ENCODE data around the gene ZMYND8. TPM values are rescaled to one million over a fixed set of nuclear protein-coding genes. Genes with fewer than 3 reads are reported as not detected.

The ZMYND8 gene
- total and polyA plus RNA-seq, 2 donors (not counting 3 experiments of a cell fraction or from before 2014, with no cell fraction given): 30.6 to 75.2 TPM

DNA sequence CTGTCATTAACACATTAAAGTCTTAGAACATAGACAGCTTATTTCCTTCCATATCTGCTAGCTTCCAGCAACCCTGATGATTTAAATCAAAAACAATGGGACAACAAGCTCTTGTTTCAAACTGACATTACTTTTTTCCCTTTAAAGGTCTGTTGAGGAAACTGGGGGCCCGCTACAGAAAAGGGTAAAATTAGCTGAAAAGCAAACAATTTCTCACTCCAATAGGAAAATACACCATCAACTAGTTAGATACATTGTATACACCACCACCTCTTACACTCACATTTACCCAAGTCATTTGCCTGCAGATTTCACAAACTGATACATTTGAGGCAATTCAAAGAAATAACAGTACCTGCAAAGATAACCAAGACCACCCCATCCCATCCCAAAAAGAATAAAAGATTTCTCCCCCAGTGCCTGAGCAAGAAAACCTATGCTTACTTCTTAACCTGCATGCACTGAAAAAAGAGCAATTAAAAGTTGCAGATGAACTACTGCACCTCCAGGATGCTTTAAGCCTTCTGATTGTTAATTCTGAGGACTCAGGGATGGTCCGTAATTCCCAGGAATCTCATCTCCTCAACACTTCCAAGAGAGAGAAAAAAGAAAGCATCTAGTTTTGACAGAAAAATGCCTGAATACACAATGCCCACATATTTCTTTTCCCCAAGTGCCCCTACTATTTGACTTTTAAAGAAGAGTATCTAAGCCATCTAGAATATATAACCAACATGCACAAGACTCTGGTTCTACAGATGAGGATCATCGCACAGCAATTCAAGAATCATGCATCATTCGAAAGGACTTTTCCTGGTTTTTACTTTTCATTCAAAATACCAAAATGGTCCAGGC lies 5.6 kb downstream of the ZMYND8 start:
- Histone ChIP-seq H4K20me1 (replicated peaks; ENCODE audit: control insufficient read depth, extremely low read depth, insufficient read depth, low read length) (no peaks in the 10 kb centered on the region), H2AFZ (ENCODE audit: low read depth, low read length) (no peak overlapping the region), H3K9ac (replicated peaks; ENCODE audit: extremely low read depth, insufficient read depth, low read length) (peak overlapping the region; percentile 84), H3K4me2 (ENCODE audit: insufficient read depth, low read length) (peak overlapping the region; percentile 97), H3K9me1 (replicated peaks; ENCODE audit: control insufficient read depth, extremely low read depth, insufficient read depth, low read length) (no peaks in the 10 kb centered on the region), H3K36me3 (ENCODE audit: control insufficient read depth in 2 of 2, extremely low read depth in 1 of 2, insufficient read depth in 2 of 2, low read length in 2 of 2) (peaks cover 3 to 15% of the 10 kb centered on the region in 2 experiments), H3K4me3 (replicated peaks in 1 of 3; ENCODE audit: insufficient read depth in 1 of 3, low read depth in 1 of 3, low read length in 3 of 3) (peak overlapping the region in 2 of 3 experiments; percentile 12 to 82), H3K27me3 (ENCODE audit: control insufficient read depth in 2 of 2, insufficient read depth in 2 of 2, low read length in 2 of 2) (no peaks in the 10 kb centered on the region), H3K79me2 (ENCODE audit: control insufficient read depth, insufficient read depth, low read length) (peaks cover 98% of the 10 kb centered on the region), H3K27ac (ENCODE audit: insufficient read depth, low read depth, low read length) (peak overlapping the region; percentile 97), H3K4me1 (ENCODE audit: control insufficient read depth, extremely low read depth, insufficient read depth, low read length) (peaks cover 85% of the 10 kb centered on the region), H3K9me3 (replicated peaks; ENCODE audit: control insufficient read depth, insufficient read depth, low read length) (no peaks in the 10 kb centered on the region)
- CTCF ChIA-PET: interaction anchor here (1.1 to 16.6 kb wide), 9 partner anchors 8 to 270 kb away, joined by 3 to 406 read pairs (median 5); no protein-coding TSS in a partner anchor
- DNase-seq (ENCODE audit: low read depth, low spot score) (peak; percentile 71), FAIRE-seq (no peak)
- intact Hi-C loops (cut with micrococcal nuclease) (no loop called here), dilution Hi-C loops (cut with MboI; ENCODE audit: extremely low pct_ligation_motif_present, low sequenced_read_pairs) (no loop called here)
- BruUV-seq (replicated peaks): no TSS peak
- TF ChIP-seq, protein P1, sequence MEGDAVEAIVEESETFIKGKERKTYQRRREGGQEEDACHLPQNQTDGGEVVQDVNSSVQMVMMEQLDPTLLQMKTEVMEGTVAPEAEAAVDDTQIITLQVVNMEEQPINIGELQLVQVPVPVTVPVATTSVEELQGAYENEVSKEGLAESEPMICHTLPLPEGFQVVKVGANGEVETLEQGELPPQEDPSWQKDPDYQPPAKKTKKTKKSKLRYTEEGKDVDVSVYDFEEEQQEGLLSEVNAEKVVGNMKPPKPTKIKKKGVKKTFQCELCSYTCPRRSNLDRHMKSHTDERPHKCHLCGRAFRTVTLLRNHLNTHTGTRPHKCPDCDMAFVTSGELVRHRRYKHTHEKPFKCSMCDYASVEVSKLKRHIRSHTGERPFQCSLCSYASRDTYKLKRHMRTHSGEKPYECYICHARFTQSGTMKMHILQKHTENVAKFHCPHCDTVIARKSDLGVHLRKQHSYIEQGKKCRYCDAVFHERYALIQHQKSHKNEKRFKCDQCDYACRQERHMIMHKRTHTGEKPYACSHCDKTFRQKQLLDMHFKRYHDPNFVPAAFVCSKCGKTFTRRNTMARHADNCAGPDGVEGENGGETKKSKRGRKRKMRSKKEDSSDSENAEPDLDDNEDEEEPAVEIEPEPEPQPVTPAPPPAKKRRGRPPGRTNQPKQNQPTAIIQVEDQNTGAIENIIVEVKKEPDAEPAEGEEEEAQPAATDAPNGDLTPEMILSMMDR (IDR thresholded peaks at IDR 0.05; ENCODE audit: extremely low read depth in 1 of 2, insufficient read depth in 1 of 2, low read depth in 1 of 2, low read length in 2 of 2): no peak
- TF ChIP-seq POLR2A (IDR thresholded peaks at IDR 0.05; ENCODE audit: low read depth, low read length): no peak
- no peak for TF ChIP-seq FOS (IDR thresholded peaks at IDR 0.05; ENCODE audit: borderline replicate concordance, insufficient read depth, low read length)
- TF ChIP-seq MYC (IDR thresholded peaks at IDR 0.05; ENCODE audit: low read depth, low read length): no peak
- TF ChIP-seq JUN (IDR thresholded peaks at IDR 0.05; ENCODE audit: borderline replicate concordance, insufficient read depth, insufficient read length, low read depth): no peak
- TF ChIP-seq GATA2 (IDR thresholded peaks at IDR 0.05; ENCODE audit: insufficient read depth, insufficient read length, low read depth, low read length): no peak
- TF ChIP-seq, protein P2, sequence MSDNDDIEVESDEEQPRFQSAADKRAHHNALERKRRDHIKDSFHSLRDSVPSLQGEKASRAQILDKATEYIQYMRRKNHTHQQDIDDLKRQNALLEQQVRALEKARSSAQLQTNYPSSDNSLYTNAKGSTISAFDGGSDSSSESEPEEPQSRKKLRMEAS (IDR thresholded peaks at IDR 0.05; ENCODE audit: insufficient read depth, insufficient read length): no peak
- TF ChIP-seq POLR2AphosphoS5 (IDR thresholded peaks at IDR 0.05; ENCODE audit: insufficient read depth, low read depth, low read length): no peak
- no peak for TF ChIP-seq EZH2 (IDR thresholded peaks at IDR 0.05; ENCODE audit: borderline replicate concordance, low read depth, low read length, severe bottlenecking)
- POLR2A ChIA-PET: interaction anchor here (1.0 to 1.3 kb wide), 2 partner anchors 8 to 9 kb away, joined by 4 to 7 read pairs; no protein-coding TSS in a partner anchor

Measured in endothelial cell of umbilical vein (primary cell).